Central memory CD4-positive, alpha-beta T cell (primary cell): ENCODE data around the gene IKBIP.
"Not testable (repeated sequence)": the region's sequence is repeated elsewhere in the genome, so short reads cannot be mapped to it uniquely, and the experiment has no call there.

Experiments
- DNase-seq: peaks from one replicate; pipeline ENCODE4 v3.0.0; 2022

The IKBIP gene

DNA sequence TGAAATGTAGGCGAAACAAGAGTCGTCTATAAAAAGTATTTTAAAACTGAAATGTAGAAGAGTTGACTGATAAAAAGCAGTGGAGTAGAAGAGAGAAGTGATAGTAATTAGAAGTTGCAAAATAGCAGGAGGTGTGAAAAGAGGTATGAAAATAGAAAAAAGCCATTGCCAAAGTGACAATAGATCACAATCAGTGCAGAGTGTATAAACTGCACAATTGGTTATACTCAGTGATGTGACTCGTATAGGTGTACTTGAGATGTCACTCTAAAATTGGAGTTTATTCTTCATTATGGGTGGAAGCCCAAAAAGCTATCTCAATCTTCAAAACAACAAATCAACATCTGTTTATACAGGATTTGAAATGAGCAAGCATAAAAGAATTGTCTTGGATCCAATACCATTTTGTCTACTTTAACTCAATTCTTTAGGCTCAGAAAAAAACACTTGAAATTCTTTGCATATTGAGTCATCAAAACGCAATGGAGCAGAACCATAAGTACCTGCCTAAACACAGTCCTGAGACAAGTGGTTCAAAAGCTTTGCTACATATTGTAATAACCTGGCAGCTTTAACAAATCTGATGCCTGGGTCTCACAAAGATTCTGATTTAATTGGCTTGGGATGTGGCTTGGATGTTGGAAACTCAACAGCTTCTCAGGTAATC is 8.8 kb downstream of the IKBIP start:
- DNase-seq, result no peak

DNA sequence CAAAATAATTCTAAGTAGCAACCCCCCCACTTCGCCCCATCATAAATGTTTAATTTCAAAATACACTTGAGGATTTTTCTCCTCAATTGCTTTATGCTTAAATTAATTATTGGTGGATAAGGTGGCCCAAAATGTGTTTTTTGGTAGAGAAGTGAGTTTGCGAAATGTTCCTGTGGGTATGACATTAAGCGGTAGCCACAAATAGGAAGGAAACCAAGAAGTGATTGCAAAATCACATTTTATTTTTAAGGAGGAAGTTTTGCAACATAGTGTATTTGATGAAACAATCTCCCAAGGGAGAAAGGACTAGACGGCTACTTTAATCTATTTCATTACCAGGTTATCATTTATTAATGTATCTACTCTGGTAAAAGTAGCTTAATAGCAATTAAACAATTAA is 25.6 kb downstream of the IKBIP start:
- DNase-seq, result no peak

DNA sequence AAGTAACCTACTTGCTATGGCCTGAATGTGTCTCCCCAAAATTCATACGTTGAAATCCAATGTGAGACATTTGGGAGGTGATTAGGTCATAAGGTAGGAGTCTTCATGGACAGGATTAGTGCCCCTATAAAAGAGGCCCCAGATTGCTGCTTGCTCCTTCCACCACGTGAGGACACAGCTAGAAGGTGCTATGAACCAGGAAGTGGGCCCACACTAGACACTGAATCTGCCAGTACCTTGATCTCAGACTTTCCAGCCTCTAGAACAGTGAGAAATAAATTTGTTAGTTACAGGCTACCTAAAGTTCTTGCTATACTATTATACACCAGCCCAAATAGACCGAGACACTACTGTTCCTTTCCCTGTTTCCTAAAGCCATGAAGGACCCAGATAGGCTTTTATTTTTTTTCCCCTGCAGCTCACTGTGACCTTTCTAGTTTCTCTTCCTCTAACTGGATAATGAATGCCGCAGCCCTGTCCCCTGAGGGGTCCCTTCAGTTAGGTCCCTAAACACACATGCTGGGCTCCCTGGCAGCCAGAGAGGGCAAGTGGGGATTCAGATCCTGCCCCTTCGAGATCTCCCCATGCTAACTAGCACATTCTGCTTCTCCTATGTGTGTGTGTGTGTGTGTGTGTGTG is 31.8 kb downstream of the IKBIP start:
- no peak for DNase-seq

DNA sequence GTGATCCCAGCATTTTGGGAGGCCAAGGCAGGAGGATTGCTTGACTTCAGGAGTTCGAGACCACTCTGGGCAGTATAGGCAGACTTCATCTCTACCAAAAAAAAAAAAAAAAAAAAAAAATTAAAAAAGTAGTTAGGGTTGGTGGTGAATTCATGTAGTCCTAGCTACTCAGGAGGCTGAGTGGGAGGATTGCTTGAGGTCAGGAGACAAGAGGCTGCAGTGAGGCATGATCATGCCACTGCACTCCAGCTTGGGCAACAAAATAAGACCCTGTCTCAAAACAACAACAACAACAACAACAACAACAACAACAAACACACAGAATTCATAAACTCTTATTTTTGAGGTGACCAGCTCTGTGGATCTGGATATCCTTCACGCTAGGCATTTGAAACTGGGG is 34.0 kb downstream of the IKBIP start:
- DNase-seq, result no peak

DNA sequence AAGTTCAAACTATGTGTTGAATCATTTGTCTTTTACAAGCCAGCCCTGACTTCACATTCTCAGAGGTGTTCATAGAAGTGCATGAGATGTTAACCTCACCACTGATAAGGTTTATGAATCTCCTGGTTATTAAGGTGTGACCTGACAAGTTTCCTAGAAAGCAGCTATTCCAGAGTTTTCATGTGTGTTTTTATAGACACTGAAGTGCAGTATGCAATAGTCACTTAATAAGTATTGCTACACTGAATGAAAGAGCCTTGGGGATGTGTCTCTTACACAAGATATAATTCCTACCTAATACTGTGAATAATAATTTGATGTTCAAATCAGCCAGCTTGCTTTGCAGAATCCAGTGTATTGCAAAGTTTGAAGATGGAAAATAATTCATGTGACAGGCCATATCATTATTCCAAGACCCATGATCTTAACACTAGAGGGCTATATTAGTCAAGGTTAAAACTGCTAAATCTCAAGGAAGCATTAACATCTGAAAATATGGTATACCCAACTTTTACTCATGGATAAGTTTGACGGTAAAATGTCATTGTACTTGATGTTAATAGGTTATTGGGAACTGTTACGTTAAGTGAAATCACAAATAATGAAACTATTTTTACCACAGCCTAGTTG is 38.1 kb downstream of the IKBIP start:
- no peak for DNase-seq

DNA sequence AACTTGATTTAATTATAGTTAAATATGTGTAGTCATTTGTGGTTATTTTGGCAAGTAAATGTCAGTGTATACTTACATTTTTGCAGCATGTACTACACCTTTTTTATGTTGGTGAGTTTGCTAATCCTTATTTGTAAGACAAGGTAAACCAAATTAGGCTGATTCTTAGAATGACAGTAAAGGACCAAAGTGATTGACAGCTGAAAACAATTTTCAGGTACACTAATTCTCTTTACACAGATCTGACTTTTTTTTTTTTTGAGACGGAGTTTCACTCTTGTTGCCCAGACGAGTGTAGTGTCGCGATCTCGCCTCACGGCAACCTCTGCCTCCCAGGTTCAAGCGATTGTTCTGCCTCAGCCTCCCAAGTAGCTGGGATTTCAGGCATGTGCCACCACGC is 42.7 kb downstream of the IKBIP start:
- DNase-seq, result no peak

DNA sequence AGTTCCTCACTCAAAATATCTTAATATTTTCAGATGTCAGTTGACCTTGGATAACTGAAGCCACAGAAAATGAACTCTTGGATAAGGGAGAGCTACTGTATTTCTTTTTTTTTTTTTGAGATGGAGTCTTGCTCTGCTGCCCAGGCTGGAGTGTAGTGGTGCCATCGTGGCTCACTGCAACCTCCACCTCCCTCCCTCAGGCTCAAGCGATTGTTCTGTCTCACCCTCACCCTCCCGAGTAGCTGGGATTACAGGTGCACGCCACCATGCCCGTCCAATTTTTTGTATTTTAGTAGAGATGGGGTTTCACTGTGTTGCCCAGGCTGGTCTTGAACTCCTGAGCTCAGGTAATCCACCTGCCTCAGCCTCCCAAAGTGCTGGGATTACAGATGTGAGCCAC is 47.3 kb downstream of the IKBIP start:
- not testable (repeated sequence) for DNase-seq

DNA sequence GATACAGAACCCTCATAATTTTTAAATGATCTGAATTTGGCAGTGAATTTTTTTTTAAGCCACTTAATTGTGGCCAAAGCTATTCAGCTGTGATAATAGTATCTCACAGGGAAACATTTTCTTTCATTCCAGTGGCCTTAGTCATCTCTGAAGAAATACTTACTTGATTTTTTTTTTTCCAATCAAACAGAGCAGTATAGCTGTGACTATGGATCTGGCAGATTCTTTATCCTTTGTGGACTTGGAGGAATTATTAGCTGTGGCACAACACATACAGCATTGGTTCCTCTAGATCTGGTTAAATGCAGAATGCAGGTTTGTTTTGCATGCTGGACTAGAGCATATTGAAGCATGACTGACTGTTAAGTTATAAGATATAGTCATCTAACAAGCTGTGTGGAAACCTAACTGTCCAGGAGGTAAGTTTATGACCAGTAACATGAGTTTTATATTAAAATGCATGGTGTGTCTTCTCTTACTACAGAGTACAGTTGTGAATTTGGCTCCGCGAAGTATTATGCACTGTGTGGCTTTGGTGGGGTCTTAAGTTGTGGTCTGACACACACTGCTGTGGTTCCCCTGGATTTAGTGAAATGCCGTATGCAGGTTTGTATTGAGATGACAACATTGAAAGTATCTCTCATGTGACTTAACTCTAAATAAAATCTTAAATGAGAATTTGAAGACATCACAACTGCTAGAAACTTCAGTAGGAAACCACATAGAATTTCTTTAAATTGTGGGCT is 49.2 kb downstream of the IKBIP start:
- DNase-seq, result peak; percentile 14

DNA sequence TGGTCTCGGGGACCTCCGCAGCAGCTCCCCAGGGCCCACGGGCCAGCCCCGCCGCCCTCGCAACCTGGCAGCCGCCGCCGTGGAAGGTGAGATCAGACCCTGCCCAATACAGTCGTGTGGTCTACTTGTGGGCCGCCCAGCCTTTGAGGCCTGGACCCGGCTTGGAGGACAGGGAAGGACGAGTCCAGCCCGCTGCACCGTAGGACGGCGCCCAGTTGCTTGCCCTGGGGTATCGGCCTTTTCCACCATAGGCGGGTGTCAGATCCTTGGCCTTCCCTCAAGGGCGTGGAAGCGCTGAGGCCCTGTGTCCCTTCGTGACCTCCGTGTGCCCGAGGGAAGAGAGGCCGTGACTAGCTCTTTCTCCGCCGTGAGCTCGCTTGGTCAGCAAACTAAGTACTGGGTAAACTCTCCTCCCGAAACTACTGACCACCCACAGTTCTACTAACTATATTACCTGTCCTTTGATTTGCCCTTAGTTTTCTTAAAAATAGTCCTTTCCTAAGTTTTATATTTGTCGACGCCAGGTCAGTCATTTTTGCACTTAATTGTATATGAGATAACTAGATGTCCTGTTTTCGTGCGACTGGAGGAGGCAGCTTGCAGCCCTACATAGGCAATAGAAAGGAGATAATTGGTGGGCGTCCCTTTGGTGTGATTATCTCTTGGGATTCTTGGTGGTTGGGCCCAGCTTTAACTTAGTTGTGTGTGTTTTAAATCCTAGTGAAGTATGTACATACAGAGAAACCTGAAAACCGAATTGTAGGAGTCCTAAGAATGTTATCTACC is 50.3 kb downstream of the IKBIP start:
- DNase-seq, result no peak

DNA sequence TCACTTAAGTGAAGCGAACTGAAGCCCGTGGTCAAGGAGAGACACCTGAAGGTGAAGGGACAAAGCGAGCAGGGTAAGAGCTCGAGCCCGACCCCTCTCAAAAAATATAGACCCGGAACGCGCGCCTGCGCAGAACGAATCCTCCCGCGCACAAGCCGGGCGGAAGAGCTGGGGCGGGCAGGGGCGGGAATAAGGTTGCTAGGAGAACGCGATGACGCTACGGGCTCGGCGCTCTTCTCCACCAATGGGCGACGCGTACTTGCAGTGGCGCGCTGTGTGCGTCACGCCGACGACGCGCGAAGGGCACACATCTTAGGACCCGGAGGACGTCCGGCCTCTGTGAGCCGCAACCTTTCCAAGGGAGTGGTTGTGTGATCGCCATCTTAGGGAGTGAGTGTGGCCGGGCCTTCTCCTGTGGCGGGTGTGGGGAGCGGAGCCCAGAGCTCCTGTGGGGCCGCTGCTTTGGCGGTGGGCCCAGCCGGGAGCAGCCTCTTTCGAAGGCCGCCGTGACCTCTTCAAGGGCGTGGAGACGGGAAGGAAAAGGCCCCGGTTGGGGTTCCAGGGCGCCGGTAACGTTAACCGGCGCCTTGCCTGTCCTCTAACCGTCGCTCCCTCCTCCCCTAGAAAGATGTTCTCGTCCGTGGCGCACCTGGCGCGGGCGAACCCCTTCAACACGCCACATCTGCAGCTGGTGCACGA is 51.1 kb downstream of the IKBIP start, which contains the start of gene SLC25A3:
TSS of gene SLC25A3 (plus strand) at position 336 of the 699 bp plus-strand sequence. CDS start at position 629, 293 bp downstream.
- peak; percentile 94 for DNase-seq

DNA sequence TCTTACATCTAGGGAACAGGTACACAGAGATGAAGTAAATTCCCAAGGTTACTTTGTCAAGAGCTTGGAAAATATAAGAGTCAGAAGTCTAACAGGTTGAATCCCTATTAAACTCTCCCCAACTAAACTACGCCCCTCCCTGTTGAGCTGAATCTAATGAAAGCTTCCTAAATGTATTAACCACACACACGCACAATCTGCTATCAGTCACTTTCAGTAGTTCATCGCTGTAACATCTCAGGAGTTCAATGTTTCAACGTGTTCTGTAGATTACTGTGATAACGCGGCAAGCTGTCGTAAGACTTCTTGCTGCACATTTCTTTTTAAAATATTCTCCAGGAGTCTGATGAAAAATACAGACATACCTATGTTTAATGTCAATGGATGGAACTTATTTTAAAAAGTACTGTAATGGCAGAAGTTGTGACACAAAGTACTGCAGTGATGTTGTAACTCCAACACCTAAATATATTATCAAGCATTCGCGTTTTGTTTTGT is 51.7 kb downstream of the IKBIP start:
- no peak for DNase-seq

DNA sequence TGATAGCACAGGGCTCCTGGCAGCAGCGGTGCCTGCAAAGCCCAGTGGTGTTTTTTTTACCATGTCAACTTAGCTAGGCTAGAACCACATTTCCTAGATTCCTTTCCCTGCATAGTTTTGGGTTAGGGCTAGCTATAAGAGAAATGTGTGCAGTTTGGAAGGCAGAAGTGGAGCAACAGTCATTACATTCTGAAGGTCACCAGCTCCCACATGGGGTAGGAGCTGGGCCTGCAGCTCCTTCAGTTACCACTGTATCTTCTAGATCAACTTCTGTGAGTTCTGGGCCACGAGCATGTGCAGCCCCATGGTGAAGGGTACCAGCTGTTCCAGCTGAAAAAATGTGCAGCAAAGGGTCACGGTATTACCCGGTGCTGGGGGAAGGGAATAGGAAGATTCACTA is 53.4 kb downstream of the IKBIP start:
- no peak for DNase-seq

DNA sequence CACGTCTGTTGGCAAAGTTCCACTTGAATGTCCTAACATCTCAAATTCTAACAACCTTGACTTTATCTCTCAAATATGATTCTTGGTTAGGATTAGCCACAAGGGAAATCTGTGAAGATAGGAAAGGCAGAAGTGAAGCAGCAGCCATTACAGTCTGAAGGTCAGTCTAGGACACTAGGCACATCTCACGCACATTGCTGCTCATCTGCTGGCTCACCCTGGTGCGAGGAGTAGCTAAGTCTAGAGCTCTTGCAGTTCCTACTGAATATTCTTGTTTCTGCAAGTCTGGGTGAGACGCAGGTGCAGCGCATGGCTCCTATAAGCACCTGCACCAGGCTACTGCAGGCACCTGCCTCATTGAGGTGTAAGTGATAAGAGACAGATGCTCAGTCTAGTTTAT is 57.5 kb downstream of the IKBIP start:
- DNase-seq, result no peak

DNA sequence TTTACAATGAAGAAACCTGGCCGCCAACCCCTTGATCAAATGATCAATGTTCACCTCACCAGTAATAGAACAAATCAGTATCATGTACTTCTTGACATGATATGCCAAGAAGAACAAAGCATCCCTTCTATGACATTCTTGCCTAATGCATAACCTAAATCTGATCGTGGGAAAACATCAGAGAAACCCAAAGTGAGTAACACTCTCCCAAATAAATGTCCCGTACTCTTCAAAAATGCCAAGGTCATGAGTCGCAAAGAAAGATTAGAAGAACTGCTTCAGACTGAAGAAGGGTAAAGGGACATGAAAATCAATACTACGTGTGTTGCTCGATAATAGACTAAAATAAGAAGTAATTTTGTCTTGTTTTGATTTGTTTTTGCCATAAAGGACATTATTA is 62.5 kb downstream of the IKBIP start:
- DNase-seq, result no peak

DNA sequence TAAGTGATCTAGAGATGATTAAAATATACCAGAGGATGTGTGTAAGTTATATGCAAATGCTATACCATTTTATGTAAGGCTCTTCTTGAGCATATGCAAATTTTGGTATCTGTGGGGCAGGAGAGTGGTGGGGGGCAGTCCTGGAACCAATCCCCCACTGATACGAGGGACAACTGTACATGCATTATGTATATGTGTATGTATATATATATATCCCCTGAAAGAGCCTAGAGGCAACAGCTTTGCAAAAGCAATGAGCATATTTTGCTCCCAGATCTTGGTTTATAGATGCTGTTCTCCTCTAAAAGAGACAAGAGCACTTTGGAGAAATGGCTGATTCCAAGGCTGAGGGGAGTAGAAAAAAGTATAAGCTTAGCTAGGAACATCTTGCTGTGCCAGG is 63.5 kb downstream of the IKBIP start:
- DNase-seq, result no peak

DNA sequence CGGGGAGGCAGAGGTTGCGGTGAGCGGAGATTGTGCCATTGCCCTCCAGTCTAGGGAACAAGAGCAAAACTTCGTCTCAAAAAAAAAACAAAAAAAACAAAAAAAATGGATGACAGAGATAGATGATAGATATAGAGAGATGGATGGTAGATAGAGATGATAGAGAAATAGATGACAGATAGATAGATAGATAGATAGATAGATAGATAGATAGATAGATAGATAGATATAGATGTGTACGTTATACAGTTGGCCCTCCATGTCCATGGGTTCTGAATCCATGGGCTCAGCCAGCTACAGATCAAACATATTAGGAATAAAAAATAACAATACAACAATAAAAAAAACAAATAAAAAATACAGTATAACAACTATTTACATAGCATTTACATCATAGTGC is 63.9 kb downstream of the IKBIP start:
- DNase-seq, result no peak

DNA sequence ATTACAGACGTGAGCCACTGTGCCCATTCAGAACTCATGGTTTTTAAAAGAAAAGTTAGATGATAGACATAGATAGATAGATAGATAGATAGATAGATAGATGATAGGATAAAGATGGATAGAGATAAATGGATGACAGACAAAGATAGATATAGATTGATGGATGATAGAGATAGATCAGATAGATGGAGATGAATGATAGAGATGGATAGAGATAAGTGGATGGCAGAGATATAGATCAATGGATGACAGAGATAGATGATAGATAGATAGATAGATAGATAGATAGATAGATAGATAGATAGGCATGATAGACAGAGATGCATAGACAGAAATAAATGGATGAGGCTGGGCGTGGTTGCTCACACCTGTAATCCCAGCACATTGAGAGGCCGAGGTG is 64.8 kb downstream of the IKBIP start:
- DNase-seq, result no peak

DNA sequence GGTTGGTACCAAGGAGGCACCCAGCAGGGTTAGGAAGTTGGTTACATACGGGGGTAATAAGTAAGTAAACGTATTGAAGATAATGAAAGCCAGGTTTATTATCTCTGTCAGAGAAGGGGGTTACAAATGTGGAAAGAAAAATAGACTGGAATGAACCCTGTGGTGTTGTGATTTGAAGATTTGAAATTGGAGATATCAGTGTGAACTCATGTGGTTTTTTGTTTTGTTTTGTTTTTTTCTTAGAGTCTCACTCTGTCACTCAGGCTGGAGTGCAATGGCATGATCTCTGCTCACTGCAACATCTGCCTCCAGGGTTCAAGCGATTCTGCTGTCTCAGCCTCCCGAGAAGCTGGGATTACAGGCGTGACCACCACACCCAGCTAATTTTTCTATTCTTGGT is 65.2 kb downstream of the IKBIP start:
- DNase-seq, result no peak

DNA sequence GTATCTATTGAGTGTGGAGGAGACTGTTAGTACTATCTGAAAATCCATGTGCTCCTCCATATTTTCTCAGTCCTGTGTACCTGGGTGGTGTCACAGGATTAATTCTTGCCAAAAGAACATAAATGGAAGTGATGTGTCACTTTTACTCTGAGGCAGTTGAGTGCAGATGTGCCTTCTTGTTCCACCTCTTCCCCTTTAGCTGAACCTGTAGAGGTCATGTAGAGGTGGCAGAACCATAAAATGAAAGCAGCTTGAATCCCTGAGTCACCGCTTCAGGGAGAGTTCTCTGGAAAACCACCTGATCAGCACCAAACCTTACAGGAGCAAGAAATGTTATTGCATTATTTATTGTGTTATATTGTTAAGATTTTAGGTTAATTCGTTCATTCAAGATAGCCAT is 65.8 kb downstream of the IKBIP start:
- no peak for DNase-seq

DNA sequence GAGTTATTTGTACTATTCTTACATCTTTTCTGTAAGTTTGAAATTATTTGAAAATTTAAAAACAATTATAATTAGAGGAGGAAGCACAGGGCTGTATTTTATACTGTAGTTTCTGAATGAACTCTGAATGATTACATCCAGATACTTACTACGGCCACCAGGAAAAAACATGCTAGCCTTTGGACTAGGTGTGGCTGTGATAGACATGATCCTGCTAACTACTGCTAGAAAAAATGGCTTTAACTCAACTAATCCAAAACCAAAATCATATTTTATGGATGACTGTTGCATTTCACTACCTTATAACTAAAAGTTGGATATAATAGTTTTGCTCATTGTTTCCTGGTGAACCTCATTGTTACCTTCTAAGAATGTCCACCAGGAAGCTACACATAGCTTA is 66.2 kb downstream of the IKBIP start:
- no peak for DNase-seq

DNA sequence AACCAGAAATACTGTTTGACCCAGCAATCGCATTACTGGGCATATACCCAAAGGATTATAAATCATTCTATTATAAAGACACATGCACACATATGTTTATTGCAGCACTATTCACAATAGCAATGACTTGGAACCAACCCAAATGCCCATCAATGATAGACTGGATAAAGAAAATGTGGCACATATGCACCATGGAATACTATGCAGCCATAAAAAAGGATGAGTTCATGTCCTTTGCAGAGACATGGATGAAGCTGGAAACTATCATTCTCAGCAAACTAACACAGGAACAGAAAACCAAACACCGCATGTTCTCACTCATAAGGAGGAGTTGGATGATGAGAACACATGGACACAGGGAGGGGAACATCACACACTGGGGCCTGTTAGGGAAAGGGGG is 67.8 kb downstream of the IKBIP start:
- not testable (repeated sequence) for DNase-seq

DNA sequence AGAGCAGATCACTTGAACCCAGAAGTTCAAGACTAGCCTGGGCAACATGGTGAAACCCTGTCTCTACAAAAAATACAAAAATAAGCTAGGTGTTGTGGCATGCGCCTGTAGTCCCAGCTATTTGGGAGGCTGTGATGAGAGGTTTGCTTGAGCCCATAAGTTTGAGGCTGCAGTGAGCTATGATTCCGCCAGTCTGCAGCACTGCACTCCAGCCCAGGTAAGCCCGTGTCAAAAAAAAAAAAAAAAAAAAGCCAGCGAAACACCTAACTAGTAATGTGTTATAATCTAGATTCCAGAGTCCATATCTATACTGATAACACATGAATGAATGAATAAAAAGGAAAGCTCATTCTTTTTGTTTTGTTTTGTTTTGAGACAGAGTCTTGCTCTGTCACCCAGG is 69.6 kb downstream of the IKBIP start:
- no peak for DNase-seq
